ENCODE results near the gene DYNLRB1.

The DYNLRB1 gene

GRCh38 chr20:34559311-34560140 lies 43.3 kb downstream of the DYNLRB1 start:
- no peak for DNase-seq

GRCh38 chr20:34560141-34560523 lies 43.9 kb downstream of the DYNLRB1 start:
- DNase-seq, result no peak

GRCh38 chr20:34560614-34561013 lies 44.4 kb downstream of the DYNLRB1 start:
- no peak for DNase-seq

GRCh38 chr20:34561661-34562060 lies 45.4 kb downstream of the DYNLRB1 start:
- DNase-seq, result no peak

- DNase-seq, result peak; percentile 28 to 60
Measured at GRCh38 chr20:34562641-34563040, 46.4 kb downstream of the DYNLRB1 start.

GRCh38 chr20:34564833-34565232 lies 48.6 kb downstream of the DYNLRB1 start:
- no peak for DNase-seq

- DNase-seq, result no peak
Measured at GRCh38 chr20:34566978-34567891, 51.0 kb downstream of the DYNLRB1 start.

- no peak for DNase-seq
Measured at GRCh38 chr20:34567892-34568865, 52.0 kb downstream of the DYNLRB1 start.

GRCh38 chr20:34569598-34569997 lies 53.4 kb downstream of the DYNLRB1 start:
- DNase-seq, result no peak

- DNase-seq, result no peak
Measured at GRCh38 chr20:34570859-34571306, 54.7 kb downstream of the DYNLRB1 start.

- DNase-seq, result no peak
Measured at GRCh38 chr20:34571753-34572152, 55.5 kb downstream of the DYNLRB1 start.

- DNase-seq, result no peak
Measured at GRCh38 chr20:34573541-34574300, 57.5 kb downstream of the DYNLRB1 start.

- DNase-seq, result no peak
Measured at GRCh38 chr20:34574426-34574825, 58.2 kb downstream of the DYNLRB1 start.

GRCh38 chr20:34574861-34575260 lies 58.6 kb downstream of the DYNLRB1 start:
- no peak for DNase-seq

GRCh38 chr20:34575271-34575670 lies 59.0 kb downstream of the DYNLRB1 start:
- DNase-seq, result no peak

GRCh38 chr20:34575756-34576155 lies 59.5 kb downstream of the DYNLRB1 start:
- no peak for DNase-seq

GRCh38 chr20:34577061-34577460 lies 60.8 kb downstream of the DYNLRB1 start:
- DNase-seq, result no peak

- no peak for DNase-seq
Measured at GRCh38 chr20:34578025-34578424, 61.8 kb downstream of the DYNLRB1 start.

GRCh38 chr20:34578521-34578920 lies 62.3 kb downstream of the DYNLRB1 start:
- DNase-seq, result no peak

GRCh38 chr20:34579191-34579978 lies 63.2 kb downstream of the DYNLRB1 start:
- peak; percentile 5 to 18 for DNase-seq

Data from SHP77 (cell line).